NK-92 (cell line): Measurements from ENCODE around the gene GRM7.

Experiments
- DNase-seq: peaks from one replicate; lab custom pipeline; 2025; ENCODE audit not compliant: unreplicated experiment; lab: John Stamatoyannopoulos, UW

GRM7 gene

DNA sequence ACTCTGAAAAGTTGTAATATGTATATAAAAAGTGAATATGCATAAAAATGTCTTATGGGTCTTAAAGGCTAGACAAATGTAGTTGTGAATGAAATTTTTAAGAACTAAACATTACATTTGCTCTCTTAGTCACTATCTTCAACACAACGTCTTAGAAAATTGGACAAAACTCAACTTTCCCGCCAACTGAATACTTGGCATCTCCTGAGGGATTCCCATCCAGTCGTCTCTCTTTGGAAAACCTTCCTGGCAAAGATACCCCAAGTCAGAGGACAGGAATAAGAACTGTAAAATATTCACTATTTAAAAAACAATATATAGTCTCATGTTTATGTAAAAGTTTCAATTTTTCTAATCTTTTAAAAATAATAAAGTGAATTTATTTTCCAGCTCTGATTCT is 354.8 kb downstream of the GRM7 start:
- DNase-seq = no peak

DNA sequence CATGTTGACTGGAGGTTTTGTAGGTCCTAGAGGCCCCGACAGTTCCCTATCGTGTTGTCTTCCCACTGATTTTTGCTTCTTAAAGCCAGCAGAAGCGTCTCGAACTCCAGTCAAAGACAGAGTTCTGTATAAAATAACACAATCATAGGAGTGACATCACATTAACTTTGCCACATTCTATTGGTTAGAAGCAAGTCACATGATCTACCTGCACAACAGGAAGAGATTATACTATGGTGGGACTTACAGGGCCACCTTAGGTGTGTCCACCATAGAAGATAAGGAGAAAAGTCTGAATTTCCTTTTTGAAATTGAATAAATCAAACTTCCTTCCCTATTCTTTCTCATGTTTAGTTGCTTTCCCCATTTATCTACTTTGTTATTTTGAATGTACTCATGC is 365.5 kb downstream of the GRM7 start:
- DNase-seq = no peak

DNA sequence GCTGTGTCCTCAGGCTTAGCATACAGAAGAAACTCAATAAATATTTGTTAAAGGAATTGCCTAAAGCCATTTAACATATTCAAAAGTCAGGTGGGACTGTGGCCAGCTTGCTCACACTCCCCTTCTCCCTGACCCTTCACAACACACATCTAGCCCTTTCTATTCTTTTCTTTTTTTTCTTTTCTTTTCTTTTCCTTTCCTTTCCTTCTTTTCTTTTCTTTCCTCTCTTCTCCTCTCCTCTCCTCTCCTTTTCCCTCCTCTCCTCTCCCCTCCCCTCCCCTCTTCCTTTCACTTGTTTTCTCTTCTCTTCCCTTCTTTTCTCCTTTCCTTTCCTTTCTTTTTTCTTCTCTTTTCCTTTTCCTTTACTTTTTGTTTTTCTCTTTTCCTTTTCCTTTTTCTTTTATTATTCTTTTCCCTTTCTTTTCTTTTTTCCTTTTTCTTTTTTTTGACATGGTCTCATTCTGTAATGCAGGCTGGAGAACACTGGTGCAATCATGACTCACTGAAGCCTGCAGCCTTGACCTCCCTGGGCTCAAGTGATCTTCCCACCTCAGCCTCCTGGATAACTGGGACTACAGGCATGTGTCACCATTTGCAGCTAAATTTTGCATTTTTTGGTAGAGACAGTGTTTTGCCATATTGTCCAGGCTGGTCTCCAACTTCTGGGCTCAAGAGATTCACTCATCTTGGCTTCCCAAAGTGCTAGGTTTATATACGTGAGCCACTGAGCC is 377.8 kb downstream of the GRM7 start:
- DNase-seq = no peak

DNA sequence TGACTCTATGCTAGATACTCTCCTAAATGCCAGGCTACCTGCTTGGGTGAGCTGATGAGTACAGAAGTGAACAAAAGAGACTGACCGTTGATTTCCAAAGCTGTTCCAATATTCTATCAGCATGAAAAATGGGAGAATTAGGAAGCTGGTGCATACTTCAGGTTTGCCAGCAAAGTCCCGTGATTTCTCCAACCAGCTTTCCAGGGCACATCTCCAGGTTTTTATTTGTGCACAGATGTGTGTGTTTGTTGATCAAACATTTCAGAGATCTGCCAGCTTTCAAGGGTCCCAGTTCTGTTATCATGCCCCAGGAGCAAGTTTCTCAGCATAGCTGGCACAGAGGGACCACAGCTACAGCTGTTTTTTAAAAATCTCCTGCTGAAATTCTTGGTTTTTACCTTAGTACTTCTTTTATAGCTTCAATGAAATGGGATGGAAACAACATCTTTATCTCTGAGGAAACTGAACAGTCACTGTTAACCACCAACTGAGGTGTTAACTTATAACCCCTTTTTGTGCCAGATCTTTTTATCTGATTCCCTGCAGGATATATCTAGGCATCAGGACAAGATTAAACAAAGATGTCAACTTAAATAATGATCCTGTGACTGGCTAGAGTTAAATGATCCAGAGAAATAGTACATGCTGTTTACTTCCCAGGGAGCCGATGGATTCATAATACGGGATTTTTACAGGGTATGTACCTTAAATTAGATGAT is 380.8 kb downstream of the GRM7 start:
- DNase-seq = no peak

DNA sequence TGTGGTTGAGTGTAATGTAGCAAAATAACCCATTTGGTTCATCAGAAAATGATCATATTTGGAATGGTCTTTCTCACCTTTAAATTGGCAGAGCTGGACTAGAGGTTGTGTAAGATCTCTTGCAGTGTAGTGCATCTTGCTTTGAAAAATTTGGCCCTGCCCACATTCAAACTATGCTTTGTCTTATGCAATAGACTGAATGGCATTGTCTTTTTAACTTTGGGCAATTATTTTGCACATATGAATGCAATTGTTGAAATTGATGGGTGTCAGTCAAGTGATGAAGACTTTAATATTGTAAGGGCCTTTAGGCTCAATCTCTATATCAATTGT is 381.4 kb downstream of the GRM7 start:
- no peak for DNase-seq

DNA sequence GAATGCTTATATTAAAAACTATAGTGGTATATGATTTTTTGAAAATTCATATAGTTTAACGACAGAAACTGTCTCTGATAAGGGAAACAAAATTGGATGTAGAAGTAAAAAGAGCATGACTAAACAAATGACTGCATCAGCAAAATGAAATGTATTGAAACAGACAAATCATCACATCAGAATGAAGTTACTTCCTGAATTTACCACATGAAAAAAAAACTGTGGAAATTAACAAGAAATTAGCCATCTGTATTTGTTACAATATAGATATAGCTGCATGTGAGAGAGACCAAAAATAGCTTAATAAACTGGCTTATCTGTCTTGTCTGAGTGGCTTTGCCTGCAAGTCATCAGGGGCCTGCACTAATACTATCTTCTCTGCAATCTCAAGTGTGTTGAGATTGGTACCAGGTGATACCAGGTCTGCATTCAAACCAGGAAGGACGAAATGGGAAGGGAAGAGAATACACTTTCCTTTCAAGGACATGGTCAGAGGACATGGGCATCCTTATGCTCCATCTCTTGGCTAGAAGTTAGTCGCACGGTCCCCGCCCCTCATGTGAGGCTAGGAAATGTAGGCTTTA is 388.7 kb downstream of the GRM7 start:
- DNase-seq = no peak

DNA sequence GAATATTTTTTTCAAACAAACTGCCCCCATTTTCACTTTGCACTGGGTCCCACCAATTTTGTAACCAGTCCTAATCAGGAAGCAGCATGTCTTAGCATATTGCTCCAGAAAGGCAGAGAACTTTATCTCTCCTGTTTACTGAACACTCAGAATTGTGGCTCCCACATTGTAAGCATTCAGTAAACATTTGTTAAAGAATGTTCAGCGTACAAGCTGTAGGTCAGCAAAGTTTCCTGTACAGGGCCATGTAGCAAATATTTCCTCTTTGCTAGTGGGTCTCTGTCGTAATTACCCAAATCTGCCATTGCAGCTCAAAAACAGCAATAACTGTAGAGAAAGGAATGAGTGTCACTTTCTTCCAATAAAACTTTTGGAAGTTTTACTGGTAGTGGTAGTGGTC is 393.3 kb downstream of the GRM7 start:
- DNase-seq = no peak

DNA sequence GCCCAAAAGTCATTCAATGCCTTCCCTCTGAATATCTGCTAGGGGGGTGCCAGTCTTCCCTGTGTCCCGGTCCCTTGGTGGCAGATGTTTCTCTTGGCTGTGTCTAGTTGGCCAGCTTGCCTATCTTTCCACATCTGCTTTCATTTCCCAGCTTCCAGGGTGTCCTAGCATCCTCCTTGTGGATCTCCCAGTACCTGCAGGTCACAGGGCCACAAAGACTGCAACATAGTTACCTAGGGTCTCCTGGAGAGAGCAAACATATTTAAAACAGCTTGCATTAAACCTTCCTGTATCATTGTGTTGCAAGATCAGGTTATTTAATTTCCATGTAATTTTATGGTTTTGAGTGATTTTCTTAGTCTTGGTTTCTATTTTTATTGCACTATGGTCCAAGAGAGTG is 400.1 kb downstream of the GRM7 start:
- no peak for DNase-seq

DNA sequence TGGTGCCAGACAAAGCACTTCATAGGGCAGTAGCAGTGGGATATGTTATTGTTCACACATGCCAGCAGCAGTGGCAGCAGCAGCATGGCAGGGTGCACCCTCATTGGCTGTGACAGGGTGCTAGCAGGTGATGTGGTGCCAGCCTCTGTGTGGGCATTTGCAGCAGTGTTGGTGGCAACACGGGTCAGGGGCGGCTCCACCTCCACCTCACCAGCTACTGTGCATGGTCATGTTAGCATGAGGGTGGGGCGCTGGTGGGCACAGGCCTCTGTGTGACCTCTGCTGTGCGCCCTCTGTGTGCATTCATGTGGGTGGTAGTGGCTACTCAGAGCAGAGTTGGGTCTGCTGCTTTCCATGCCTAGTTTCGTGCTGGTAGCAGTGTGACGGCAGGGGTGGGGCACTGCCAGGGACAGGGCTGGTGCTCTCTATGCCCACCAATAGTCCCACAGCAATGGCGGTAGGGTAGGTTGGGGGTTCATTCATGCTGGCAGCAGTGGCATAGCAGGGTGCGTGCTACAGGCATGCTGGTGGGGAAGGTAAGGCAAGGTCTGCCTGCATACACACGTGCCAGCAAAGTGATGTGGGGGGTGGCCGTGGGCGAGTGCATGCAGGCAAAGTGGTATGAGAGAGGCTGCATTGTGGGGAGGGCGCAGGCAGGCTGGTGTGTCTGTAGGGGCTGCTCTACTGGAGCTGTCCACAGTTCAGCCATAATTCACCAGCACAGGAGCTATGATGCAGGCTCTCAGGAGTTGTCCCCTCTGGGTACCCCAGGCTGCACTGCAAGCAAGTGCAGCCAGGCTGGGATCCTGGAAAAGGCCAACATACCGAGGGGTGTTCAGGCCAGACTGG is 402.7 kb downstream of the GRM7 start:
- DNase-seq = no peak

DNA sequence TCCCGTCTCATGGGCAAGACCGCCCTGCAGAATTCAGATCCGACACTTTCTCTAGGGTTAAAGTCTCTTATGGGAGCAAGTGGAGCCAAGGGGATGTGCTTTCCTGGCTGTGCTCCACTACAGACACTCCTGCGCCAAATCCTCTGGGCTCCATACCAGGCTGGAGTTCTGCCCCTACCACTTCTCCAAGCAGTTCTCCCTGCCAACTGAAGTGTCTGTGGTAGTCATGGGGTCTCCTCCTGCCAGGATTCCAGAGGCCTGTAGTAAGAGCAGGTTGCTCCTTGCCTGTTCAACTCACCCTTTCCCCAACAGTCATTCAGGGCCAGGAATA is 403.2 kb downstream of the GRM7 start:
- no peak for DNase-seq

DNA sequence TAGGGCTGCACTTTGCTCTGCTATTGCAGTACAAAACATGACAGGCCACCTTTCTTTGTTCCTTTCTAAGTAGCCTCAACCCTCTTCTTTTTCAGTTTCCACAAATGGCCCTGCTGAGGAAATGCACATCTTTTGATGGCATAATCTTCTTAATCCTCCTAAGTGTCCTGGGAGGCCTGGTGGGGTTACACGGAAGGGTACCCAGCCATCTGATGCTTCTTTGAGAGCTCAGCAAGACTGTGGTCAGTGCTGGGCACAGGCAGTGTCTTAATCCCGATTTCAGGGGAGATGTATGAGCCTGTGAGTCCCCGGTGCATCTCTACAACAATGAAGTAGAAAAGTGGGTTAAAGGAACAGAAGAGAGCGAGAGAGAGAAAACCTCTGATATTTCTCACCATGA is 404.8 kb downstream of the GRM7 start:
- no peak for DNase-seq

DNA sequence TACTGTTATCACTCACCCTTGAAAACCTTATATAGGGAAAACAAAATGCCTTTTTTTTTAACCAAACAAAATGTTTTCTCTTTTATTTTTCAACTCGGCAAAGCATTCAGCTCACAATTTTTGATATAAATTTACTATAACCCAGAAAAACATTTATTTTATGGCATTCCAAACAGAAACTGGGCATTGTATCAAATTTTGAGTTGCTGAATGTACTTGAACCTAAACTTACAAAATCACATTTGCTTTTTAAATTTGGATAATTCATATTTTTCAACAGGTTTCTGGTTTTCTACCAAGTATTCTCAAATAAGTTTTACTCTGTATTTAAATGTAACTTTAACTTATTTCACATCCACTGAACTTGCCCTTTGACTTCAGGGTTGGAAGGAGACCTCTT is 405.6 kb downstream of the GRM7 start:
- no peak for DNase-seq

DNA sequence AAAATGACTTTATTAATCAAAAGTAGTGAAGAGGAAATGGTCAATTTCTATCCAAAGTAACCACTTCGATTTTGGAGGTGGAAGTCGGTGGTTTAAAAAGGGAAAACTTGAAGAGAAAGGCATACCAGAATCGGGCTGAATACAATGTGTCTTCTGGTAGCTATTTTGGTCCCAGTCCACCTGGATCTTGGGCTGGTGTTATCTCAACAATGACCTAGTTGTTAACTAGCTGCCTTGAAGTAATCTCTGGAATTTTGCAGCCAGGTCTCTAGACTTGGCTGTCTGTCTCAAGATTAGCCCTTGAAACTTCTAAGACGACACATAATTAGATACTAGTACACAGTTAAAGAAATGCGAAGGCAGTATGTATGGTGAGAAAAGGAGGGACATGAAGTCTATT is 409.8 kb downstream of the GRM7 start:
- no peak for DNase-seq

DNA sequence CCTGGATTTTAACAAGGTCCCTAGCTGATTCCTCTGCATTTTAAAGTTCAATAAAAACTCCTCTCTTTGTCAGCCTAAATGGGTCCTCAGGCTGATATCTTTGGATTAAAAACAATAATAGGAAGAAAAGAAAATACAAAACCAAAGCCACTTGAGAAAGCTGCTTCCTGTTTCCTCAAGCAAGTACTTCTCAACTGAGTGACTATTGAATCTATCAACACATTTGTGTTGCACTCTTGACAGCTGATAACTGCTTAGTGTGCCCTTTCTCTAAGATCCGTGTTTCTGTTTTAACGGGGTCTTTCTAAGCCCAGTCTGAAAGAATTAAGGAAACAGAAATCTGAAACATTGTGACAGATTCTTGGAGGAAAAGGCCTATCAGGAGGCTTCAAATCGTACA is 410.7 kb downstream of the GRM7 start:
- DNase-seq = no peak

DNA sequence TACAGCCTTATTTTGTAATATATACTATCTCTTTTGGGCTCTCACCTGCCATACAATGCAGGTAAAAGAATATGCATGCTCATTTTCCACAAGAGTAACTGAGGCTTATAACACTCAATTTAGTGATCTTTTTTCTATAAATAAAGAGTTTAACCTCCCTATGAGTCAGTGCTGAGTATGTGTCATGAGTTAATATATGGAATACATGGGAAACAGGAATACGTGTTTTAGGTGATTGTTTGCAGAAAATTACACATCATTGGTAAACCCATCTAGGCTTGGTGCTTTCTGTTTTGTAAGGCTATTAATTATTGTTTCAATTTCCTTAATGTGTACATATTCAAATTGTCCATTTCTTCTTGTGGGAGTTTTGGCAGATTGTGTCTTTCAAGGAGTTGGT is 411.3 kb downstream of the GRM7 start:
- DNase-seq = no peak

DNA sequence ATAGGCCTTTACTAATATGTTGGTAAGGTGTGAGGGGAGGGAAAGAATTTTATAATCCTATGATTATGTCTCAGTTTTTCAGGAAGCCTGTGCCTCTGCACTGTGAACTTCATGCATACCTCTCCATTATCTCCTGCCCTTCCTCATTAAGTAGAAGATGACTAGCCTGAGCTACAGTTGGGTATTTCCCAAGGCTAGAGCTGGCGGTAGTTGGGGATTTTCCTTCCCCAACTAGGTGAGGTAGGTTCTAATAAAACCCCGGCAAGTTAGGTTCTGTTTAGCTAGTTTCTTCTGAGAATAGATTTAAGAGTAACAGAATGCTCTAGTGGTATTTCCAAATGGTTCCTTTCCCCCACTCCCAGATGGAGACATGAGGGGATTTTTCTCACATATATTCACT is 414.5 kb downstream of the GRM7 start:
- no peak for DNase-seq

DNA sequence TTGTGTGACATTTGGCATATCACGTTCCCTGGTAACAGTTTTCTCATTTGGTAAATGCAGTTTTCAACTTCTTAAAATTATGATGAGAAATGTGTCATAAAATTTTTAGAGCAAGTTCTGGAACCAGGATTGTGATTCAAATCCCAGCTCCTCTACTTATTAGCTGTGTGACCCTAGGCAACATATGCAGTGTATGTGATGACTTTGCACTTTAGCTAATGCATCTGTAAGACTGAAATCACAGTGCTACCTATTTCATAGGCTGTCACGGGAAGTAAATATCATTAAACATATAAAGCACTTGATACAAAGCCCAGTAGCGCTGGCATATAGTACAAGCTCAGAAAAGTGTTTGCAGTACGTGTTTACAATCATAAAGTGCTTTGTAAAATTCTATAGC is 419.4 kb downstream of the GRM7 start:
- DNase-seq = no peak

DNA sequence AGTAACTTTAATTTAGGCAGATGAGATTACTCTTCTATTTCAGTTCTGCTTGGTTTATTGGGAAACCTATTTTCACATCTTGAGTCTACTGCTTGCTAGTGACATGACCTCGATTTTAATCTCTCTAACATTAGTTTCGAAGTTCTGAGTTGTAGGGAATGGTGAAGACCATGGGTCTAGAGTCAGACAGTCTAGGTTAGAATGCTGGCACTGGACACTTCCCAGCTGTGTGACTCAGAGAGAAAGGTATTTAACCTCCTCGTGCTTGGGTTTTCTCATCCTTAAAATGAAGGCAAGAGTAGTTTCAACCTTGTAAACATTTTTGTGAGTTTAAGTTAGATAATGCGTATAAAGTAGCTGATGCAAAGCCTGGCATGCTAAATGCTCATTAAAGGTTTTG is 422.1 kb downstream of the GRM7 start:
- DNase-seq = no peak

DNA sequence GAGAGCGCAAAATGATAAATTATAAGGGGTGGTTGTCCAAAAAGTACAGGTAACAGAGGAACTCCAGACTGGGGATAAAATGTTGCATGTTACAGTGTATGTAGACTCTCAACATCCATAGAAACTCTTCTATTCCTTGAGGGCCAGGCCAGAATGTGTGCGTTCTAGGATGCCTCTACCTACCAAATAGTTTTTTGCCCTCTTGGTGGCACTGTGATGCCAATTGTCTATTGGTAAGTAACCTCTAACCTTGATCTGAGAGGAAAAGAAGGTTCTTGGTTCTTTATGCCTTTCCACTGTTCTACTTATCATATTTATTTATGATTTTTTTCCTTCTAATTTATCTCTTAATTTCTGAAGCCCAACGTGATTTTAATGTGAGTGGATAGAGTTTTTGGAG is 424.6 kb downstream of the GRM7 start:
- no peak for DNase-seq

DNA sequence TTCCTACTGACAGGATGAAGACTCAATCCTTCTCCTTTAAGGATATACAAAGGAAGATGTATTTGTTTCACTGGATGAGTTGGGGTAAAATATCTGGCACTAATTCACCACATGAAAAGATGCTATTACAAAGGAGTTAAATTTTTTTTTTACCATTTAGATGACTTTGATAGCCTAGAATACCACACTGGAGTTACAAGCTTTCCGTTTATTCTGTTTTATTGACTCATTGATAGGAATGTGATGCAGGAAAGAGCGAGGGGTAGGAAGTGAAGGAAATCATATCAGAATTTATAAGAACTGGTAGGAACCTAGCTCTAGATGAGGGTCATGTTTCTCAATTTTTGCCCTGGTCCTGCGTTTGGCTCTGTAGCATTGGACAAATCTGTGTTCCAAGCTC is 427.2 kb downstream of the GRM7 start:
- no peak for DNase-seq

DNA sequence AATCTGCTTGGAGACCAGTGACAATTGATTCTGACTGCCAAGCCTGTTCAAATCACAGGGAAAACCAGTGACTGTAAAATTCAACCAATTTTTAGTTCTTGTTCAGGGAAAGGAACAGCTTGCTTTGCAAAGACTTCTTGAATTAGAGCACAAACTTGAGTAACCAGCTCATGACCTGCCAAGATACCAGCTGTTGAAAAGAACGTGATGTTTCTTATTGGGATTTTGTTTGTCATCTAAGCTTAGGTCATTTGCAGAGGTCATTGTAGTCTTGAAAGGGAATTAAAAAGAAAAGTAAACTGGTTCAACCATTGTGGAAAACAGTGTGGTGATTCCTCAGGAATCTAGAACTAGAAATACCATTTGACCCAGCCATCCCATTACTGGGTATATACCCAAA is 428.2 kb downstream of the GRM7 start:
- no peak for DNase-seq
